Stimulated activated CD4-positive, alpha-beta T cell treated with anti-CD3 and anti-CD28 coated beads, TNF-alpha, amount 100 ng/mL, for 48 hours (primary cell): Measurements from ENCODE around the gene CNIH3.

ENCODE experiments used
- DNase-seq, 3 donors: peaks; one replicate each; pipeline ENCODE4 v3.0.0-alpha.2; 2020; ENCODE audit warnings: low read depth in 3 of 3

CNIH3 gene

GRCh38 chr1:224616756-224617409, 766 bp downstream of the CNIH3 start:
- DNase-seq = no peak

GRCh38 chr1:224617410-224618355, 1.6 kb downstream of the CNIH3 start:
- DNase-seq = no peak

GRCh38 chr1:224619209-224619608, 3.1 kb downstream of the CNIH3 start:
- no peak for DNase-seq

- DNase-seq = no peak
Measured at GRCh38 chr1:224620105-224620504, 4.0 kb downstream of the CNIH3 start.

- DNase-seq = no peak
Measured at GRCh38 chr1:224621813-224622682, 5.9 kb downstream of the CNIH3 start.

GRCh38 chr1:224622831-224623230, 6.7 kb downstream of the CNIH3 start:
- no peak for DNase-seq

GRCh38 chr1:224623310-224623714, 7.2 kb downstream of the CNIH3 start:
- no peak for DNase-seq

GRCh38 chr1:224623743-224624333, 7.7 kb downstream of the CNIH3 start:
- DNase-seq = peak; percentile 39 to 58 (median 57)

GRCh38 chr1:224624432-224624831, 8.3 kb downstream of the CNIH3 start:
- no peak for DNase-seq

- DNase-seq = no peak
Measured at GRCh38 chr1:224626042-224626441, 9.9 kb downstream of the CNIH3 start.

- no peak for DNase-seq
Measured at GRCh38 chr1:224629965-224630364, 13.8 kb downstream of the CNIH3 start.

GRCh38 chr1:224631462-224632115, 15.5 kb downstream of the CNIH3 start:
- DNase-seq = no peak

- DNase-seq = no peak
Measured at GRCh38 chr1:224632381-224632871, 16.3 kb downstream of the CNIH3 start.

- DNase-seq = no peak
Measured at GRCh38 chr1:224632921-224633321, 16.8 kb downstream of the CNIH3 start.

- DNase-seq = no peak
Measured at GRCh38 chr1:224635356-224635755, 19.2 kb downstream of the CNIH3 start.

- DNase-seq = no peak
Measured at GRCh38 chr1:224637515-224637914, 21.4 kb downstream of the CNIH3 start.

GRCh38 chr1:224637936-224638335, 21.8 kb downstream of the CNIH3 start:
- no peak for DNase-seq

- DNase-seq = no peak
Measured at GRCh38 chr1:224639426-224639975, 23.4 kb downstream of the CNIH3 start.

- DNase-seq = no peak
Measured at GRCh38 chr1:224640018-224640417, 23.9 kb downstream of the CNIH3 start.

GRCh38 chr1:224640587-224640986, 24.5 kb downstream of the CNIH3 start:
- DNase-seq = no peak

- DNase-seq = no peak
Measured at GRCh38 chr1:224641030-224641429, 24.9 kb downstream of the CNIH3 start.
